ENCODE results near the gene ADI1.
"Not testable (repeated sequence)": the region's sequence is repeated elsewhere in the genome, so short reads cannot be mapped to it uniquely, and the experiment has no call there.

ADI1 gene

GRCh38 chr2:3450385-3451010 is 68.8 kb downstream of the ADI1 start:
- no peak for DNase-seq

- DNase-seq = no peak
These were observed 69.4 kb downstream of the ADI1 start for GRCh38 chr2:3449936-3450335.

DNA sequence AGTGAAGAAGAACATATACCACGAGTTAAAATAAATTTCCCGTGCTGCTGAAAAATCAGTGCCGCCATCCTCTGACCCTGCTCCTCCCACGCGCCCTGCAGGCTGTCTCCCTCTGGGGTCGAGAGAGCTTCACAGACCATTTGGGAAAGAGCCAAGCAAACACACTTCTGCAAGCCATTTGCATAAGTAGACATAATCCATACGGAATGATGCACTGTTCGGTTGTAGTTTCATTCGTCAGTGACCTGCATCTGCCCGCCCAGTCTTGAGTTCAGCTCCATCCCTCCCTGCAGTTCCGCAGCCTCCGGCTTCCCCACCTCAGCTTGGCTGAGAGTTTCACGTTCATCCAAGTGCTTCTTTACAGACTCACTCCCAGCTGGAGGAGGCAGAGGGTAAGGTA is 70.2 kb downstream of the ADI1 start:
- no peak for DNase-seq

DNA sequence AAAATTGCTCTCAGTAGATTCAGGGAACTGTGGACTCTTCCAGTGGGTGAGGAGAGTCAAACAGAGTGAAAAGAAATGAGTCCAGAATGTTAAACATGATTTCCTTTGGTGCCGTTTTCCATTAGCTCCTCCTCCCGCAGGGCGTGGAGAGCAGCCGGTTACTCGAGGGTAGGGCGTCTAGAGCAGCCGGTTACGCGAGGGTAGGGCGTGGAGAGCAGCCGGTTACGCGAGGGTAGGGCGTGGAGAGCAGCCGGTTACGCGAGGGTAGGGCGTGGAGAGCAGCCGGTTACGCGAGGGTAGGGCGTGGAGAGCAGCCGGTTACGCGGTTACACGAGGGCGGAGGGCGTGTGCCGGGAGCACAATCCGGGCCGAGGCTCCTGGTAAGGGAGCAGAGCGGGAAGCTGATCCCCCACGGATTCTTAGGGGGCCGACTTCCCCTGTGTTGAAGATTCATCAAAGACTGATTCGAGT is 70.9 kb downstream of the ADI1 start:
- DNase-seq = not testable (repeated sequence)

- DNase-seq = peak in 3 of 51 donors; percentile 21 to 38 (median 27)
These were observed 71.5 kb downstream of the ADI1 start for GRCh38 chr2:3447789-3448317.

Data from hypothalamus (tissue), 51 donors.